ENCODE measurements around the gene ANK3. TPM values are rescaled to one million over a fixed set of nuclear protein-coding genes. Genes with fewer than 3 reads are reported as not detected.
A peak's percentile ranks its signal among the peaks of the same experiment; 100 is the strongest.

Gene ANK3
- total RNA-seq, 4 donors from 2014 or later = 86.3 to 224 (median 139) TPM

DNA sequence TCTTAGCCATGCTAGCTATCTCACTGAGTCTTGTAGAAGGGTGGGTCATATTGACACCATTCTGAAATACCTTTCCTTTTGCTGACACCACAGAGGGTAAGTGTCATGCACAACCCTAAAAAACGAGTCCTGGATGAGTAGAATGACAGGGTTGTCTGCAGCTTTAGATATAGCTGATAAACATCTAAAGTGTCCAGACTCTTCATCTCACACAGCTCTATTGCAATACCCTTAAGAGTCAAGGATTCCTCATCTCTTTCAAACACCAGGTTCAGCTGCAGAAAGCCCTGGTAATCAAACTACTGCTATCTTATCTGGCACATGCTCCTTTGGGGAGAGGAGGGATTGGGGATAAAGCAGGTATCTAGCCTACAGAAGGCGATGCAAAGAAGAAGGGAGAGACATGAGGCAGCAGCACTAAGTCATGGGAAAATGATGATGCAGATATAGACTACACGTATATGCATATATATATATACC lies 127.0 kb downstream of the ANK3 start:
- no peaks in the 10 kb centered on the region for H3K27me3 ChIP-seq
- peaks cover 0 to 11% (median 0%) of the 10 kb centered on the region in 4 donors for H3K4me1 ChIP-seq
- TF ChIP-seq, protein P1, sequence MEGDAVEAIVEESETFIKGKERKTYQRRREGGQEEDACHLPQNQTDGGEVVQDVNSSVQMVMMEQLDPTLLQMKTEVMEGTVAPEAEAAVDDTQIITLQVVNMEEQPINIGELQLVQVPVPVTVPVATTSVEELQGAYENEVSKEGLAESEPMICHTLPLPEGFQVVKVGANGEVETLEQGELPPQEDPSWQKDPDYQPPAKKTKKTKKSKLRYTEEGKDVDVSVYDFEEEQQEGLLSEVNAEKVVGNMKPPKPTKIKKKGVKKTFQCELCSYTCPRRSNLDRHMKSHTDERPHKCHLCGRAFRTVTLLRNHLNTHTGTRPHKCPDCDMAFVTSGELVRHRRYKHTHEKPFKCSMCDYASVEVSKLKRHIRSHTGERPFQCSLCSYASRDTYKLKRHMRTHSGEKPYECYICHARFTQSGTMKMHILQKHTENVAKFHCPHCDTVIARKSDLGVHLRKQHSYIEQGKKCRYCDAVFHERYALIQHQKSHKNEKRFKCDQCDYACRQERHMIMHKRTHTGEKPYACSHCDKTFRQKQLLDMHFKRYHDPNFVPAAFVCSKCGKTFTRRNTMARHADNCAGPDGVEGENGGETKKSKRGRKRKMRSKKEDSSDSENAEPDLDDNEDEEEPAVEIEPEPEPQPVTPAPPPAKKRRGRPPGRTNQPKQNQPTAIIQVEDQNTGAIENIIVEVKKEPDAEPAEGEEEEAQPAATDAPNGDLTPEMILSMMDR (IDR thresholded peaks at IDR 0.05) = no peak
- no peak for TF ChIP-seq EP300 (IDR thresholded peaks at IDR 0.05)
- no peak for TF ChIP-seq POLR2A (IDR thresholded peaks at IDR 0.05)
- H3K4me3 ChIP-seq = no peak overlapping the region
- no peak overlapping the region for H3K27ac ChIP-seq
- no peaks in the 10 kb centered on the region for H3K9me3 ChIP-seq
- 79 to 82% methylated on average over 3 of the region's 3 CpGs for WGBS, 2 donors
- no peak for DNase-seq (ENCODE audit: low spot score in 2 of 2)
- peaks cover 0 to 11% (median 0%) of the 10 kb centered on the region in 3 donors for H3K36me3 ChIP-seq

DNA sequence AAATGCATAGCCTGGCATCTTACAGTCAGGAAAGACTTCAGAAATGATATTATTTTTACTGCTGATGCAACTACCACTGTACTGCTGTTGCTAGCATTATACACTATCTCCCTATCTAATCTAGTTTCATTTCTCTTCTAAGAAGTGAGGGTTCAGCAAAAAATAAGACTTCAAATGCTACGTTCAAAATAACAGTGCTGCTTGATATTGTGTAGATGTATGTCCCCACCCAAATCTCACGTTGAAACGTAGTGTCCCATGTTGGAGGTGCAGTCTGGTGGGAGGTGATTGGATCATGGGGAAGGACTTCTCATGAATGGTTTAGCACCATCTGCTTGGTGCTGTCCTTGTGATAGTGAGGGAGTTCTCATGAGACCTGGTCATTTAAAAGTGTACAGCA lies 129.4 kb downstream of the ANK3 start:
- H3K27me3 ChIP-seq = no peaks in the 10 kb centered on the region
- TF ChIP-seq EP300 (IDR thresholded peaks at IDR 0.05) = no peak
- TF ChIP-seq, protein P1 (IDR thresholded peaks at IDR 0.05) = no peak
- no peak for TF ChIP-seq POLR2A (IDR thresholded peaks at IDR 0.05)

GRCh38 chr10:60258429-60258797 lies 131.3 kb downstream of the ANK3 start:
- H3K4me1 ChIP-seq = peaks cover 0 to 11% (median 0%) of the 10 kb centered on the region in 4 donors
- H3K36me3 ChIP-seq = peaks cover 0 to 9% (median 0%) of the 10 kb centered on the region in 3 donors
- 56 to 58% methylated on average over 2 of the region's 2 CpGs for WGBS, 2 donors
- H3K9me3 ChIP-seq = no peaks in the 10 kb centered on the region
- no peak overlapping the region for H3K4me3 ChIP-seq
- TF ChIP-seq EP300 (IDR thresholded peaks at IDR 0.05) (no peak), POLR2A (IDR thresholded peaks at IDR 0.05) (no peak)
- TF ChIP-seq, protein P1 (IDR thresholded peaks at IDR 0.05) = no peak
- DNase-seq (ENCODE audit: low spot score in 2 of 2) = no peak
- H3K27ac ChIP-seq = peak overlapping the region in 2 of 4 donors; percentile 15 to 29
- no peaks in the 10 kb centered on the region for H3K27me3 ChIP-seq

More for the DNA sequence above, 129.4 kb downstream of the ANK3 start:
- 55 to 73% methylated on average over 3 of the region's 3 CpGs for WGBS, 2 donors
- Histone ChIP-seq H3K9me3 (no peaks in the 10 kb centered on the region), H3K4me3 (no peak overlapping the region), H3K4me1 (peaks cover 0 to 11% (median 0%) of the 10 kb centered on the region in 4 donors), H3K27ac (no peak overlapping the region), H3K36me3 (peaks cover 0 to 11% (median 0%) of the 10 kb centered on the region in 3 donors)
- DNase-seq (ENCODE audit: low spot score in 2 of 2) = no peak

GRCh38 chr10:60257767-60258428 lies 131.8 kb downstream of the ANK3 start:
- Histone ChIP-seq H3K4me3 (no peak overlapping the region), H3K36me3 (peaks cover 0 to 3% (median 0%) of the 10 kb centered on the region in 3 donors), H3K4me1 (peaks cover 0 to 11% (median 0%) of the 10 kb centered on the region in 4 donors), H3K9me3 (no peaks in the 10 kb centered on the region), H3K27me3 (no peaks in the 10 kb centered on the region), H3K27ac (no peak overlapping the region)
- no peak for TF ChIP-seq EP300 (IDR thresholded peaks at IDR 0.05)
- TF ChIP-seq, protein P1 (IDR thresholded peaks at IDR 0.05) = no peak
- TF ChIP-seq POLR2A (IDR thresholded peaks at IDR 0.05) = no peak
- 52 to 57% methylated on average over 3 of the region's 3 CpGs for WGBS, 2 donors
- DNase-seq (ENCODE audit: low spot score in 2 of 2) = no peak

GRCh38 chr10:60254776-60255175 lies 134.9 kb downstream of the ANK3 start:
- no peak for DNase-seq (ENCODE audit: low spot score in 2 of 2)
- no peaks in the 10 kb centered on the region for H3K36me3 ChIP-seq
- no peaks in the 10 kb centered on the region for H3K9me3 ChIP-seq
- H3K27me3 ChIP-seq = no peaks in the 10 kb centered on the region
- H3K4me1 ChIP-seq = peaks cover 0 to 7% (median 0%) of the 10 kb centered on the region in 4 donors
- no peak overlapping the region for H3K27ac ChIP-seq
- TF ChIP-seq, protein P1 (IDR thresholded peaks at IDR 0.05) = no peak
- TF ChIP-seq POLR2A (IDR thresholded peaks at IDR 0.05) = no peak
- no peak for TF ChIP-seq EP300 (IDR thresholded peaks at IDR 0.05)
- H3K4me3 ChIP-seq = no peak overlapping the region

All from tibial nerve (tissue), 4 donors.